ENCODE data around the gene TBC1D21.

- no peak for TF ChIP-seq EP300 (IDR thresholded peaks at IDR 0.05)
- TF ChIP-seq POLR2AphosphoS5 (IDR thresholded peaks at IDR 0.05): no peak
- no peak for TF ChIP-seq POLR2A (IDR thresholded peaks at IDR 0.05)
These were observed 6.4 kb upstream of the TBC1D21 start for GRCh38 chr15:73866881-73867410.
